Panc1 (cell line): ENCODE data around the gene CAPN15. TPM values are rescaled to one million over a fixed set of nuclear protein-coding genes. Genes with fewer than 3 reads are reported as not detected.
A peak's percentile ranks its signal among the peaks of the same experiment; 100 is the strongest.

Source experiments
- ATAC-seq: fragments of 200-7000 bp; cut with Tn5 transposase; 2 replicates; pipeline ENCODE4 v1.9.1; 2020; ENCODE audit warnings: mild to moderate bottlenecking, moderate library complexity
- BruUV-seq: library from RNA; stranded (reverse); fragments of 400-500 nt; replicated peaks from 2 replicates; lab custom pipeline; 2021; lab: Mats Ljungman, UMichigan
- CTCF ChIA-PET: fragments of 300-600 bp; sonication (Branson Sonifier 250); formaldehyde crosslinking; loops from one replicate; lab custom pipeline; 2022; ENCODE audit warnings: antibody characterized with exemption; lab: Charles Lee
- POLR2A ChIA-PET: fragments of 300-600 bp; sonication (Branson Sonifier 250); formaldehyde crosslinking; loops from one replicate; lab custom pipeline; 2022; ENCODE audit warnings: antibody characterized with exemption; lab: Charles Lee
- DNase-seq: peaks from one replicate; pipeline ENCODE4 v3.0.0-alpha.2; 2010; ENCODE audit warnings: low read depth, low spot score
- H3K27ac ChIP-seq: 2 replicates; pipeline ENCODE4 v1.5.1; 2011; ENCODE audit warnings: mild to moderate bottlenecking, low read length, inconsistent platforms
- H3K27me3 ChIP-seq: fragments of 200-500 bp; sonication (Bioruptor generic); 2 replicates; pipeline ENCODE4 v1.6.0; 2014; ENCODE audit warnings: low read length, inconsistent platforms; ENCODE audit not compliant: control insufficient read depth, insufficient read depth
- H3K36me3 ChIP-seq: fragments of 200-500 bp; sonication (Bioruptor generic); 2 replicates; pipeline ENCODE4 v1.5.1; 2014; ENCODE audit warnings: inconsistent platforms, mild to moderate bottlenecking, low read length, moderate library complexity; ENCODE audit not compliant: control insufficient read depth, insufficient read depth
- H3K4me1 ChIP-seq: 2 replicates; pipeline ENCODE4 v1.5.1; 2011; ENCODE audit warnings: inconsistent platforms, mild to moderate bottlenecking, low read length, moderate library complexity; ENCODE audit not compliant: control insufficient read depth, insufficient read depth
- H3K4me3 ChIP-seq, 2 experiments: 2 replicates each; pipeline ENCODE4 v1.5.1; 2011 to 2012; ENCODE audit warnings: low read depth in 2 of 2, low read length in 2 of 2, mild to moderate bottlenecking in 2 of 2, inconsistent platforms in 1 of 2, moderate library complexity in 1 of 2
- H3K9me3 ChIP-seq: fragments of 200-500 bp; sonication (Bioruptor generic); 2 replicates; pipeline ENCODE4 v1.5.1; 2014; ENCODE audit warnings: low read depth, mild to moderate bottlenecking, inconsistent platforms, low read length, moderate library complexity; ENCODE audit not compliant: control insufficient read depth, insufficient read depth
- POLR2AphosphoS5 ChIP-seq: IDR thresholded peaks from 2 replicates; pipeline ENCODE4 v1.6.1; 2012; ENCODE audit warnings: mild to moderate bottlenecking, low read depth, low read length, moderate library complexity
- SIN3A ChIP-seq: IDR thresholded peaks from 2 replicates; pipeline ENCODE4 v1.6.1; 2012; ENCODE audit warnings: low read depth, mild to moderate bottlenecking, low read length, moderate library complexity, borderline replicate concordance; ENCODE audit not compliant: insufficient read depth
- TCF7L2 ChIP-seq: IDR thresholded peaks from 2 replicates; pipeline ENCODE4 v1.6.1; 2011; ENCODE audit warnings: mild to moderate bottlenecking, low read depth, low read length, inconsistent platforms
- in situ Hi-C: cut with HindIII; loops from 2 replicates; pipeline ENCODE4 v1.10.0; 2016; ENCODE audit warnings: low sequenced_read_pairs, low pct_unique_long_range_greater_than_20kb
- intact Hi-C: fragments of 100-400 bp; cut with micrococcal nuclease; formaldehyde crosslinking; loops from one replicate; pipeline ENCODE4 v1.10.0; 2022; ENCODE audit not compliant: unreplicated experiment
- total RNA-seq: library from RNA; stranded (reverse); gene quantifications from one replicate; pipeline ENCODE4 v1.2.1, GENCODE V29; 2021; ENCODE audit not compliant: unreplicated experiment
- TF ChIP-seq, protein P1 (sequence below), 2 experiments: IDR thresholded peaks; 2 replicates each; pipeline ENCODE4 v1.6.1; 2011 to 2012; ENCODE audit warnings: low read depth in 2 of 2, control low read depth in 1 of 2, low read length in 1 of 2, mild to moderate bottlenecking in 1 of 2, moderate library complexity in 1 of 2; ENCODE audit not compliant: insufficient read depth in 1 of 2
- TF ChIP-seq, protein P2 (sequence below): fragments of 450-650 bp; IDR thresholded peaks from 2 replicates; pipeline ENCODE4 v1.5.1; 2017; ENCODE audit warnings: mild to moderate bottlenecking

The CAPN15 gene
- total RNA-seq, 1 experiment from 2014 or later = 78.5 TPM

GRCh38 chr16:568401-569258 lies 41.1 kb downstream of the CAPN15 start:
- Histone ChIP-seq H3K4me3 (peak overlapping the region; percentile 58 to 87), H3K36me3 (no peaks in the 10 kb centered on the region), H3K27ac (peak overlapping the region; percentile 93), H3K4me1 (peaks cover 57% of the 10 kb centered on the region), H3K9me3 (no peaks in the 10 kb centered on the region), H3K27me3 (no peaks in the 10 kb centered on the region)
- TF ChIP-seq POLR2AphosphoS5 (no peak), TCF7L2 (no peak), SIN3A (no peak)
- TF ChIP-seq, protein P1, sequence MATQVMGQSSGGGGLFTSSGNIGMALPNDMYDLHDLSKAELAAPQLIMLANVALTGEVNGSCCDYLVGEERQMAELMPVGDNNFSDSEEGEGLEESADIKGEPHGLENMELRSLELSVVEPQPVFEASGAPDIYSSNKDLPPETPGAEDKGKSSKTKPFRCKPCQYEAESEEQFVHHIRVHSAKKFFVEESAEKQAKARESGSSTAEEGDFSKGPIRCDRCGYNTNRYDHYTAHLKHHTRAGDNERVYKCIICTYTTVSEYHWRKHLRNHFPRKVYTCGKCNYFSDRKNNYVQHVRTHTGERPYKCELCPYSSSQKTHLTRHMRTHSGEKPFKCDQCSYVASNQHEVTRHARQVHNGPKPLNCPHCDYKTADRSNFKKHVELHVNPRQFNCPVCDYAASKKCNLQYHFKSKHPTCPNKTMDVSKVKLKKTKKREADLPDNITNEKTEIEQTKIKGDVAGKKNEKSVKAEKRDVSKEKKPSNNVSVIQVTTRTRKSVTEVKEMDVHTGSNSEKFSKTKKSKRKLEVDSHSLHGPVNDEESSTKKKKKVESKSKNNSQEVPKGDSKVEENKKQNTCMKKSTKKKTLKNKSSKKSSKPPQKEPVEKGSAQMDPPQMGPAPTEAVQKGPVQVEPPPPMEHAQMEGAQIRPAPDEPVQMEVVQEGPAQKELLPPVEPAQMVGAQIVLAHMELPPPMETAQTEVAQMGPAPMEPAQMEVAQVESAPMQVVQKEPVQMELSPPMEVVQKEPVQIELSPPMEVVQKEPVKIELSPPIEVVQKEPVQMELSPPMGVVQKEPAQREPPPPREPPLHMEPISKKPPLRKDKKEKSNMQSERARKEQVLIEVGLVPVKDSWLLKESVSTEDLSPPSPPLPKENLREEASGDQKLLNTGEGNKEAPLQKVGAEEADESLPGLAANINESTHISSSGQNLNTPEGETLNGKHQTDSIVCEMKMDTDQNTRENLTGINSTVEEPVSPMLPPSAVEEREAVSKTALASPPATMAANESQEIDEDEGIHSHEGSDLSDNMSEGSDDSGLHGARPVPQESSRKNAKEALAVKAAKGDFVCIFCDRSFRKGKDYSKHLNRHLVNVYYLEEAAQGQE (IDR thresholded peaks at IDR 0.05; ENCODE audit: insufficient read depth in 1 of 2, low read depth in 2 of 2, low read length in 1 of 2) = no peak
- TF ChIP-seq, protein P2, sequence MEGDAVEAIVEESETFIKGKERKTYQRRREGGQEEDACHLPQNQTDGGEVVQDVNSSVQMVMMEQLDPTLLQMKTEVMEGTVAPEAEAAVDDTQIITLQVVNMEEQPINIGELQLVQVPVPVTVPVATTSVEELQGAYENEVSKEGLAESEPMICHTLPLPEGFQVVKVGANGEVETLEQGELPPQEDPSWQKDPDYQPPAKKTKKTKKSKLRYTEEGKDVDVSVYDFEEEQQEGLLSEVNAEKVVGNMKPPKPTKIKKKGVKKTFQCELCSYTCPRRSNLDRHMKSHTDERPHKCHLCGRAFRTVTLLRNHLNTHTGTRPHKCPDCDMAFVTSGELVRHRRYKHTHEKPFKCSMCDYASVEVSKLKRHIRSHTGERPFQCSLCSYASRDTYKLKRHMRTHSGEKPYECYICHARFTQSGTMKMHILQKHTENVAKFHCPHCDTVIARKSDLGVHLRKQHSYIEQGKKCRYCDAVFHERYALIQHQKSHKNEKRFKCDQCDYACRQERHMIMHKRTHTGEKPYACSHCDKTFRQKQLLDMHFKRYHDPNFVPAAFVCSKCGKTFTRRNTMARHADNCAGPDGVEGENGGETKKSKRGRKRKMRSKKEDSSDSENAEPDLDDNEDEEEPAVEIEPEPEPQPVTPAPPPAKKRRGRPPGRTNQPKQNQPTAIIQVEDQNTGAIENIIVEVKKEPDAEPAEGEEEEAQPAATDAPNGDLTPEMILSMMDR = no peak
- ATAC-seq = peak; percentile 12
- intact Hi-C loops (no loop called here), in situ Hi-C loops (no loop called here)
- DNase-seq = no peak
- POLR2A ChIA-PET = no interaction called here
- CTCF ChIA-PET = no interaction called here
- BruUV-seq = no TSS peak

DNA sequence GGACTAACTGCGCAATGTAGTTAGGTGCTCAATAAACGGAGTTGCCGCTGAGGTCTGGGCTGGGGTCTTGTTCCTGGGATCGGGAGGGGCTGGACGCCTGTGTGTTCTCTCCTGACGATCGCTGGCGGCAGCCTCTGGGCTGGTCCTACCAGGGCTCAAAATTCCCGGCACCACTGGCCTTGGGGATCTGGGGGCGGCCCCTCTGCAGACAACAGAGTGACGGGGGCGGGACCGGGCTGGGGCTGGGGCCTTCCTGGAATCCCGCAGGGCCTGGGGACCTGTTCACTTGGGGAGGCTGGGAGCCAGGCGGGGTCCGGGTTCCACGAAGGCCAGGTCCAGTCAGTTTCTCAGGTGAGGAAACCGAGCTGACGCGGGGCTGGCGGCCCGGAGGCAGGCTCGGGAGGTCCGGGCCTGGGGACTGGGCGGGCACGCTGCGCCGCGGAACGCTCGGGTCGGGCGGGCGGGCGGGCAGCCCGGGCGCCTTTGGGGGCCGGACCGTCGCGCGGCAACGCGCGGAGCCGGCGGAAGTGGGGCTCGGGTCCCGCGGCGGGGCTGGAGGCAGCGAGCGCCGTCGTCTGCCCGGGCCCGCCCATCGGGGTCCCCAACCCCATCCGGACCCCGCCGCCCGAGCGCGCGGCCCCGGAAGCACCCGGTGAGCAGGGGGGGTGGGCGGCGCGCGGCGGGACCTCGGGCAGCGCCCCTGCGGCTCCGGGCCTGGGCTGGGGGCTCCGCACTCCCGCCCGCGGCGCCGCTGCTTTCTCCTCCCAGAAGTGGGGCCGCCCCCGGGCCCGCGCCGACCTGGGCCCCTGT lies 42.1 kb downstream of the CAPN15 start, which contains the start of gene PIGQ:
PIGQ (plus strand) TSS at position 524 of the 810 bp plus-strand sequence. CDS start 4,107 bp downstream, outside the sequence.
- H3K27ac ChIP-seq = peak within 1 kb of the TSS; percentile 93
- POLR2A ChIA-PET = no interaction called here
- CTCF ChIA-PET = no interaction called here
- H3K36me3 ChIP-seq = no peaks in the 10 kb centered on the region
- no peak for DNase-seq
- no TSS peak for BruUV-seq
- in situ Hi-C loops (no loop called here), intact Hi-C loops (no loop called here)
- H3K4me3 ChIP-seq = peak within 1 kb of the TSS; percentile 62 to 87
- H3K9me3 ChIP-seq = no peaks in the 10 kb centered on the region
- H3K4me1 ChIP-seq = peaks cover 50% of the 10 kb centered on the region
- TF ChIP-seq POLR2AphosphoS5 (peak; percentile 36; the same call in 1 of the 2 replicates), SIN3A (peak; percentile 49; the same call in 1 of the 2 replicates)
- TF ChIP-seq, protein P1 (IDR thresholded peaks at IDR 0.05; ENCODE audit: insufficient read depth in 1 of 2, low read depth in 2 of 2, low read length in 1 of 2) = no peak
- H3K27me3 ChIP-seq = no peaks in the 10 kb centered on the region
- ATAC-seq = peak; percentile 67
